ENCODE data around the gene RERE.

DNA sequence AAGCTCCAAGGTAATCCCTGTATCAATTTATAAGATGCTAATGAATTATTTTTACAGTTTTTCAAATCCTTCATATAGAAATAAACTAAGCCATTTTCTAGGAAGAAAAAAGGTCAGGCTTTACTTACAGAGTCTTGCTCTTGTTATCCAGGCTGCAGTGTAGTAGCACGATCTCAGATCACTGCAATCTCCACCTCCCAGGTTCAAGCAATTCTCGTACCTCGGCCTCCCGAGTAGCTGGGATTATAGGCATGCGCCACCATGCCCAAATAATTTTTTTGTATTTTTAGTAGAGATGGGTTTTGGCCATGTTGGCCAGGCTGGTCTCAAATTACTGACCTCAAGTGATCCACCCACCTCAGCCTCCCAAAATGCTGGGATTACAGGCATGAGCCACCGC lies 27.0 kb downstream of the RERE start:
- no peak for TF ChIP-seq POLR2A (IDR thresholded peaks at IDR 0.05)
- TF ChIP-seq, protein P1, sequence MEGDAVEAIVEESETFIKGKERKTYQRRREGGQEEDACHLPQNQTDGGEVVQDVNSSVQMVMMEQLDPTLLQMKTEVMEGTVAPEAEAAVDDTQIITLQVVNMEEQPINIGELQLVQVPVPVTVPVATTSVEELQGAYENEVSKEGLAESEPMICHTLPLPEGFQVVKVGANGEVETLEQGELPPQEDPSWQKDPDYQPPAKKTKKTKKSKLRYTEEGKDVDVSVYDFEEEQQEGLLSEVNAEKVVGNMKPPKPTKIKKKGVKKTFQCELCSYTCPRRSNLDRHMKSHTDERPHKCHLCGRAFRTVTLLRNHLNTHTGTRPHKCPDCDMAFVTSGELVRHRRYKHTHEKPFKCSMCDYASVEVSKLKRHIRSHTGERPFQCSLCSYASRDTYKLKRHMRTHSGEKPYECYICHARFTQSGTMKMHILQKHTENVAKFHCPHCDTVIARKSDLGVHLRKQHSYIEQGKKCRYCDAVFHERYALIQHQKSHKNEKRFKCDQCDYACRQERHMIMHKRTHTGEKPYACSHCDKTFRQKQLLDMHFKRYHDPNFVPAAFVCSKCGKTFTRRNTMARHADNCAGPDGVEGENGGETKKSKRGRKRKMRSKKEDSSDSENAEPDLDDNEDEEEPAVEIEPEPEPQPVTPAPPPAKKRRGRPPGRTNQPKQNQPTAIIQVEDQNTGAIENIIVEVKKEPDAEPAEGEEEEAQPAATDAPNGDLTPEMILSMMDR (IDR thresholded peaks at IDR 0.05), result no peak

All from adrenal gland (tissue), 5 donors.